Tibial nerve (tissue), 4 donors: ENCODE measurements around the gene LCORL.

Experiments
- EP300 ChIP-seq, 2 donors: sonication (generic); formaldehyde crosslinking; IDR thresholded peaks; one replicate each; pipeline ENCODE4 v1.6.1; 2017; ENCODE audit warnings: antibody characterized with exemption in 2 of 2, mild to moderate bottlenecking in 1 of 2
- POLR2A ChIP-seq, 2 donors: fragments of 450-650 bp; IDR thresholded peaks; one replicate each; pipeline ENCODE4 v1.6.1; 2017; ENCODE audit warnings: antibody characterized with exemption in 2 of 2, mild to moderate bottlenecking in 2 of 2, moderate library complexity in 2 of 2
- TF ChIP-seq, protein P1 (sequence below), 5 experiments: fragments of 200-600 bp in 3 of 5; fragments of 450-650 bp in 2 of 5; sonication (generic) in 3 of 5; IDR thresholded peaks; one replicate each; pipeline ENCODE4 v1.5.1; 2016 to 2019; ENCODE audit warnings: antibody characterized with exemption in 5 of 5, mild to moderate bottlenecking in 3 of 5, moderate library complexity in 2 of 5

GRCh38 chr4:17812125-17812524, 209.4 kb downstream of the LCORL start:
- TF ChIP-seq EP300 (IDR thresholded peaks at IDR 0.05): no peak
- TF ChIP-seq, protein P1, sequence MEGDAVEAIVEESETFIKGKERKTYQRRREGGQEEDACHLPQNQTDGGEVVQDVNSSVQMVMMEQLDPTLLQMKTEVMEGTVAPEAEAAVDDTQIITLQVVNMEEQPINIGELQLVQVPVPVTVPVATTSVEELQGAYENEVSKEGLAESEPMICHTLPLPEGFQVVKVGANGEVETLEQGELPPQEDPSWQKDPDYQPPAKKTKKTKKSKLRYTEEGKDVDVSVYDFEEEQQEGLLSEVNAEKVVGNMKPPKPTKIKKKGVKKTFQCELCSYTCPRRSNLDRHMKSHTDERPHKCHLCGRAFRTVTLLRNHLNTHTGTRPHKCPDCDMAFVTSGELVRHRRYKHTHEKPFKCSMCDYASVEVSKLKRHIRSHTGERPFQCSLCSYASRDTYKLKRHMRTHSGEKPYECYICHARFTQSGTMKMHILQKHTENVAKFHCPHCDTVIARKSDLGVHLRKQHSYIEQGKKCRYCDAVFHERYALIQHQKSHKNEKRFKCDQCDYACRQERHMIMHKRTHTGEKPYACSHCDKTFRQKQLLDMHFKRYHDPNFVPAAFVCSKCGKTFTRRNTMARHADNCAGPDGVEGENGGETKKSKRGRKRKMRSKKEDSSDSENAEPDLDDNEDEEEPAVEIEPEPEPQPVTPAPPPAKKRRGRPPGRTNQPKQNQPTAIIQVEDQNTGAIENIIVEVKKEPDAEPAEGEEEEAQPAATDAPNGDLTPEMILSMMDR (IDR thresholded peaks at IDR 0.05): no peak
- TF ChIP-seq POLR2A (IDR thresholded peaks at IDR 0.05): no peak
